ENCODE results near the gene REV3L.

Gene REV3L

GRCh38 chr6:111254004-111254778, 228.8 kb downstream of the REV3L start:
- DNase-seq = peak in 1 of 2 experiments; percentile 49

GRCh38 chr6:111252726-111253125, 230.3 kb downstream of the REV3L start:
- no peak for DNase-seq

GRCh38 chr6:111250791-111251354, 232.1 kb downstream of the REV3L start:
- DNase-seq = no peak
